Stimulated activated CD4-positive, alpha-beta T cell treated with anti-CD3 and anti-CD28 coated beads, Interleukin-1b, Interleukin-23, amount 100 ng/mL, for 48 hours (primary cell): ENCODE measurements around the gene ARHGEF4.

Source experiments
- DNase-seq: peaks from one replicate; pipeline ENCODE4 v3.0.0-alpha.2; 2020

The ARHGEF4 gene

GRCh38 chr2:130837811-130838565 is 1.3 kb downstream of the ARHGEF4 start:
- no peak for DNase-seq

DNA sequence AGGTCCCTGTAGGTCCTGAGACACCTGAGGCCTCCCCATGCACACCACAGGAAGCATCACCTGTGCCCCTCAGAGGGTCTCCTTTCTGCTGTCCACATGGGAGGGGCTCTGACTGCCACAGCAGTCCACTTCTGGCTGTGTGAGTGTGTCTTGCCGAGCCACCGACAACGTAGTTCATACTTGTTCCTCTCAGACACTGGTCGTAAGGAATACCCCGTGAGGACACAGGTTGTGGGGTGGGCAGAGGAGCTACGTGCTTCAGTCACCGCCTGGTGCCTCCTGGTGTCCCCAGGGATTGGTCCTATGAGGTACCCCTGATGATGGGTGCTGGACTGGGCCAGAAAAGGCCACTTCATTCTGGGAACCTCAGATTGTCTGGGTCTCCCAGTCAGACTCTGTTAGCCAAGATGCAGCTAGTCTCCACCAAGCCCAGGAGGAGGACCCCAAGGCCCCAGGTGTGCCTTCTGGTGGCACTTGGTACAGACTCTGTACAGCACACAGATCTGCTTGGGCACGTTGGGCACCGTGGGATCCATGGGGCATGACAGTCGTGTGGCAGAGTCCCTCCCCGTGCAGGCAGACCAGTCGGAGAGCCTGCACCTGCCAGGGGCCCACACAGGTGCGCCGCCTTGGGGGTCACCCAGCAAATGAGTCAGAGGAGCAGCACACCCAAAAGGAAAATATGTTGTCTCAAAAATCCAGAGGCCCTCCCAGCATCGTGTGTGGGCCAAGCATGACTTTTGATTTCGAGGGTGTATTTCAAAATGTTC is 2.5 kb downstream of the ARHGEF4 start:
- DNase-seq = no peak

DNA sequence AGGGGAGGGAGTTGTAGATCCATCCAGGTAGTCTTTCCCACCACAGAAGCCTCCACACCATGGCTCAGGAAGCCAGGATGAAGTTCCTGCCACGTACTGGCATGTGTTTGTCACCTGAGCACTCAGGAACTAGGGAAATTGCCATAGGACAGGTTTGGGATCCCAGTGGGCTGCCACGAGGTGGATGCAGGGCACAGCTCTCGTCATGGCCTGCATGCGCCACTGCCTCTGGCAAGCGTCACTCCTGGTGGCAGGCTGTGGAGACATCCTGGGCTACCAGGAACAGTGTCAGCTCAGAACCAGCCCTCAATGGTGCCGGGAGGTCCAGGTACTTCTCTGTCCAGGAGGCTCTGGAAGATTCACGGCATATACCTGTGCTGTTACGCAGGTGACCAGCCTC is 3.8 kb downstream of the ARHGEF4 start:
- DNase-seq = no peak

GRCh38 chr2:130841741-130842365 is 5.1 kb downstream of the ARHGEF4 start:
- no peak for DNase-seq

DNA sequence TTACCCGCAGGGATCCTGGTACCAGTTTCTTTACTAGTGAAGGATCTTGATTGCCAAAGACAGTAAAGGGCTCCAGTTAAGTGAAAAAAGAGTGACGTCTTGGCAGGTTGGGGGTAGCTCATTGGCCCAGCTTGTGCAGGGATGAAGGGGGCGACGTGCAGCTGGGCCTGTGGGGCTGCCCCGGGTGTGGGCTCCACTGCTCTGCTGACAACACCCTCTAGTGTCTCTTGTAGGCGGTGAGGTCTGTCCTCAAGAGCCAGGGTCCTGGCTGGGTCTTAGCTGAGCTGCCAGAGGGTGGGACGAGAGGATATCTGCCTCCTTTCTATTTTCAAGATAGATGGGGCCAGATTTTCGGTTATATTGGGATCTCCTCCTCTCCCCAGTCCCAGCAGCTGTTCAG is 6.1 kb downstream of the ARHGEF4 start:
- no peak for DNase-seq

DNA sequence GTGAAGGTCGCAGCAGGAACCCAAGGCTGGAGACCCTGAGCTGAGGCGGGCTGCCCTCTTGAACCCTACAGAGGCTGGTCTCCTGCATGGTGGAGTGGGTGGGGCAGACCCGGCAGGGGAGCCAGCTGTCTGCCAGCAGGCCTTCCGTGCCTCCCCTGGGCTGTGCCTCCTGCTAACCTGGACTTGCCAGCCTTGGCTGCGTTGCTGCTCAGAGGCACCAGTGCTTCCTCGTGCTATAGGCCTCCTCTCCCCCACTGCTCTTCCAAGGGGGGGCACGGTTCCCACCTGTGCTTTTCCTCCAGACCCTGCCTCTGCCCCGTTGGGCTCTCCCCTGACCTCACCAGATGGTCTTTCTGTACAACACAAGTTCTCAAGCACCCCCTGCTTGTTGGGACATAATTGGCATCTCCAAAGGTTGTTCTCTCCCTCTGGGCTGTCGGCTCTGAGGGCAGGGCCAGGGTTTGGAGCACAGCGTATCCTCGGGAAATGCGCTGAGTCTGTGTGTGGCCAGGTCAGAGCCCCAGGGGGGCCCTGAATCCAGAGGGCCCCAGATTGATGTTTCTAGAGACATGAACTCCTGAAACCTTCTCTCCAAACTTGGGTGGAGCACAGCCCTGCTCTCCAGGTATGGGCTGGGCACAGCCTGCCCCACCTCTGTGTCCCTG is 6.7 kb downstream of the ARHGEF4 start:
- no peak for DNase-seq

DNA sequence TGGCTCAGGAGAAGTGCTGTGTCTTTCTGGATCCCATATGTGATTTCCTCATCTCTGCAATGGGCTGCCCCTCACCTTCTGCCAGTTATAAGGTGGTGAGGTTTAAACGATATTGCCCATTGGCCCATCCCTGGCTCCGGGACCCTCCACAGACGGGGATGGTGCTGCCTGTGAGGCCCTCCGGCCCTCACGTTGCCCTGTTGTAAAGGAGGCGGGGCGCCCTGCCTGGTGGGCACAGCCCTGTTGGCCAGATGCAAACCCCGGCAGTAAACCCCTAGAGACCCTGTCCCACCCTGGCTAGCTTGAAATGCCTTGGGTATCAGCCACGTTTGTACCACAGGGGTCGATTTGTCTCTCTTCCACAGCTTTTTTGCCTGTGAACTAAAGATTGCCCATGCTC is 7.4 kb downstream of the ARHGEF4 start:
- DNase-seq = no peak

DNA sequence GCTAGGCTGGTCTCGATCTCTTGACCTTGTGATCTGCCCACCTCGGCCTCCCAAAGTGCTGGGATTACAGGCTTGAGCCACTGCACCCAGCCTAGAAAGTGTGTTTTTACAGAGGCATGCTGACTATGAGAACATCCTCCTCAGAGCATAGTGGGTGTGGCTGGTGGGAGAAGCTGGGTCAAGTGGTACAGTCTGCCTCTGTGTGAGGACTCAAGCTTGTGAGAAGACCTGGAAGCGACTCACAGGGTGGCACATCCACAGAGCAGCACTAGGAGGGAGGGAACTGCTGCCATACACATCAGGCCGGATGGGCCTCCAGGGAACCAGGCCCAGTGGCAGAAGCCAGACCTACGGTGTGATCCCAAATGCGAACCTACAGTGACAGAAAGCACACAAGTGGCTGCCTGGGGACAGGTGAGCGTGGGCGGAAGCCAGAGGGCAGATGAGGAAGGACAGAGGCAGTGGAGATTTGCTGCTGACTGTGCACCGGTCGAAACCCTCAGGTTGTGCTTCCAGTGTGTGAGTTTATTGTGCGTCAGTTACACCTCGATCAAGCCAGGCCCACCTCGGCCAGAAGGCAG is 8.9 kb downstream of the ARHGEF4 start:
- no peak for DNase-seq

DNA sequence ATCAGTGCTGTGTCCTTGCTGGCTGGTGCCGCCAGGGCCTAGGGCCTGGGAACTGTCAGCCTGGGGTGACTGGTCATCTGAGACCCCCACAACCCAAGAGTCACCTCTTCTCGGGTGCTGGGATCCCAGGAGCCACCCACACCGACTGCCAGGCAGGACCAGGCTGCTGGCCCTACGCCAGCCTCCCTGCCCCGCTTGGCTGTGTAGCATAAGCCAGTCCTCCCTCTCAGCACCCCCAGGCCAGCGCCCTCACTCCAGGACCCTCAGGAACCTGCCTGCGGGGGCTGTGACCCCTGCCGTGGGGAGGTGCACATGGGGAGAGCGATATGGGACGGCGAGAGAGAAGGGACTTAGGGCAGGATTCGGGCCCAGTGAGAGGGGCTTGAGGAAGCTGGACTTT is 9.5 kb downstream of the ARHGEF4 start:
- no peak for DNase-seq

DNA sequence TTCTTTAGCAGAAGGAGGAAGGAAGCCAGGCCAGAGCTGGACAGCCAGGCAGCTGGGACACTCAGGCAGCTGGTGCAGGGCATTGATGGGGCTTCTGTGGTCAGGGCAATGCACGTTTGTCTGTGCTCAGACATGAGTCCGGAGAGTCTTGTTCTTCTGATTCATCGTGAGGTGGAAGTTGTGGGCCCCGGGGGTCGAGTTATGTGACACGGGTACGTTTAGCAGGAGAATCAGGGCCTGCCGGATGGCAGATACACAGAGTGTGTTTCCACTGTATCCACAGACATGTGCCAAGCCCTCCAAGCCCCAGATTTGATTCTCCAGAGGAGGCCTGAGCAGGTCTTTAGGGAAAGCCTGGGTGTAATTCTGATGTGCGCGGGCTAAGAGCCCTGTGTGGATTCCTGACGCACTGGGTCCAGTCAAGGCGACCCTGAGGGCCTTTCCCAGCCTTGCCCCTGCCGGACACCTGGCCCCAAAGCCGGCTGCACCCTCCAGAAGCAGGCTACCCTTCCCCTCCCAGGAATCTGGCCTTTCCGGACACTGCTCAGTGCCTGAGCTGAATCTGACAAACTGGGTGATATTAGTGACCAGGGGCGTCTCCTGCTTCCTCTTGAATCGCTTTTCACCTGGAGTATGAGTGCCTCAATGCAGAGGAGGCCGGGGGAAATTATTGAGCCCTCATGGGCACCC is 10.1 kb downstream of the ARHGEF4 start:
- DNase-seq = no peak

GRCh38 chr2:130847776-130848525 is 11.2 kb downstream of the ARHGEF4 start:
- no peak for DNase-seq

DNA sequence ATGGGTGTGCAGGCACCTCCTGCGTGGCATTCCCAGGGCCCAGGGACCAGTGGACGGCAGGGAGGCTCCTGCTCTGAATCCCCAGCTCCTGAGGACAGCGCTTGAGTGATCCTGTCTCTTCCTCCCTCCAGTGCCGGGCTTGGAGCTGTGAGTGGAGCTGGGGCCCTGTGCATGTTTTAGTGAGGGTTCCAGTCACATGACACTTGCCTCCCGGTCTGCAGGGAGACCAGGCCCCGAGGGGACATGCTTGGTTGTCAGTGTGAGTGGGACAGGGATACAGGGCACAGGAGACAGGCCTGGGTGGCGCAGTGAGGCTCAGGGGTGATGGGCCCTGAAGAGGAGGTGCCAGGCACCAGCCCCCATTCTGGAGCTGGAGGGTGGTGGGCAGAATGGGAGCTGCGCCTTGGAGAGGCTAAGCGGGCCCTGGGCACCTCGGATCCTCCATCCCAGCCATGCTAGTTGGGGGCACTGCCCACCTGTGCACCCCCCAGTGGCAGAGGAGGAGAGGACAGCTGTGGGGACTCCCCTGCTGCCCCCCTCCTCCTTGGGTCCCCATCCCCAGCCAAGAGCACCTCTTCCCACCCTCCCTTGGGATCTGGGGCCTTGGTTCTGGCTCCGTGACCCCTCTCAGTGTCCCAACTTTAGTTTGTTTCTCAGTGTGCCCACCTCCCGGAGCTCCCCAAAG is 12.0 kb downstream of the ARHGEF4 start:
- DNase-seq = no peak

- DNase-seq = no peak
These were observed 13.4 kb downstream of the ARHGEF4 start for GRCh38 chr2:130849896-130850787.

GRCh38 chr2:130850788-130851623 is 14.3 kb downstream of the ARHGEF4 start:
- DNase-seq = no peak

- no peak for DNase-seq
These were observed 15.1 kb downstream of the ARHGEF4 start for GRCh38 chr2:130851624-130852382.

GRCh38 chr2:130852521-130853115 is 15.9 kb downstream of the ARHGEF4 start:
- no peak for DNase-seq

DNA sequence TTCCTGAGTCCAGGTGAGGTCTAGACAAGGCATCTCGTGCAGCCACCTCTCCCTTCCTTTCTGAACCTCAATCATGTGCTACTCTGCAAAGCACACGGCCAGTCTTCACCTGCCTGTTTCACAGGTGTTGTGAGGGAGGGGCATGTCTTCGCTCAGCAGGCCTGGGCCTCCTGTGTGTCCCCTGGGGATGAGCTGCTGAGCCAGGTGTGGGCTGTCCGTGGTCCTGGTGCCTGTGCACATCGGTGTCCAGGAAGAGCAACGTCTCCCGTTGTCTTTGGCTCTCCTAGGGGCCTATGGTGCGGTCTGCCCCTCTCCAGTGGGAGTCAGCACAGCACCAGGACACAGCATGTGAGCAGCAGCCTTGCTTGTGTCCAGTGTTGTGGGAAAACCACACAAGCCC is 16.7 kb downstream of the ARHGEF4 start:
- no peak for DNase-seq

DNA sequence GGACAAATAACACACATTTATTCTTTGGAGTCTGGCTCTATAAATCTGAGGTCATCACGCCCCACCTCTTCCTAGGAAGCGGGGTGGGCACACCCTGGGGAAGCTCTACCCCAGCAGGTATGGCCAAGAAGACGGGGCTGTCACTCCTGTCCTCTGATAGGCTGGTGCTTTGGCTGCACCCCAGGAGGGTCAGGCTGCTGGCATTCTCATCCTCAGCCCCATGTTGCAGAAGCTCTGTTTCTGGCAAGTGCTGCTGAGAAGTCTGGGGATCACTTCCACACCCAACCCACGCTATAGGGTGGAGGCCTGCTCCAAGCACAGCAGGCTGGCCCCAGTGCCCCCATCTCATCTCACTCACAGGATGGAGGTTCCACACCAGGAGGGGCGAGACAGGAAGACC is 17.6 kb downstream of the ARHGEF4 start:
- DNase-seq = no peak
